Panc1 (cell line): ENCODE results near the gene NR5A2. TPM values are rescaled to one million over a fixed set of nuclear protein-coding genes. Genes with fewer than 3 reads are reported as not detected.

Experiments
- ATAC-seq: fragments of 200-7000 bp; cut with Tn5 transposase; 2 replicates; pipeline ENCODE4 v1.9.1; 2020; ENCODE audit warnings: mild to moderate bottlenecking, moderate library complexity
- BruUV-seq: library from RNA; stranded (reverse); fragments of 400-500 nt; replicated peaks from 2 replicates; lab custom pipeline; 2021; lab: Mats Ljungman, UMichigan
- CTCF ChIA-PET: fragments of 300-600 bp; sonication (Branson Sonifier 250); formaldehyde crosslinking; loops from one replicate; lab custom pipeline; 2022; ENCODE audit warnings: antibody characterized with exemption; lab: Charles Lee
- POLR2A ChIA-PET: fragments of 300-600 bp; sonication (Branson Sonifier 250); formaldehyde crosslinking; loops from one replicate; lab custom pipeline; 2022; ENCODE audit warnings: antibody characterized with exemption; lab: Charles Lee
- DNase-seq: peaks from one replicate; pipeline ENCODE4 v3.0.0-alpha.2; 2010; ENCODE audit warnings: low read depth, low spot score
- H3K27ac ChIP-seq: 2 replicates; pipeline ENCODE4 v1.5.1; 2011; ENCODE audit warnings: mild to moderate bottlenecking, low read length, inconsistent platforms
- H3K27me3 ChIP-seq: fragments of 200-500 bp; sonication (Bioruptor generic); 2 replicates; pipeline ENCODE4 v1.6.0; 2014; ENCODE audit warnings: low read length, inconsistent platforms; ENCODE audit not compliant: control insufficient read depth, insufficient read depth
- H3K36me3 ChIP-seq: fragments of 200-500 bp; sonication (Bioruptor generic); 2 replicates; pipeline ENCODE4 v1.5.1; 2014; ENCODE audit warnings: inconsistent platforms, mild to moderate bottlenecking, low read length, moderate library complexity; ENCODE audit not compliant: control insufficient read depth, insufficient read depth
- H3K4me1 ChIP-seq: 2 replicates; pipeline ENCODE4 v1.5.1; 2011; ENCODE audit warnings: inconsistent platforms, mild to moderate bottlenecking, low read length, moderate library complexity; ENCODE audit not compliant: control insufficient read depth, insufficient read depth
- H3K4me3 ChIP-seq, 2 experiments: 2 replicates each; pipeline ENCODE4 v1.5.1; 2011 to 2012; ENCODE audit warnings: low read depth in 2 of 2, low read length in 2 of 2, mild to moderate bottlenecking in 2 of 2, inconsistent platforms in 1 of 2, moderate library complexity in 1 of 2
- H3K9me3 ChIP-seq: fragments of 200-500 bp; sonication (Bioruptor generic); 2 replicates; pipeline ENCODE4 v1.5.1; 2014; ENCODE audit warnings: low read depth, mild to moderate bottlenecking, inconsistent platforms, low read length, moderate library complexity; ENCODE audit not compliant: control insufficient read depth, insufficient read depth
- POLR2AphosphoS5 ChIP-seq: IDR thresholded peaks from 2 replicates; pipeline ENCODE4 v1.6.1; 2012; ENCODE audit warnings: mild to moderate bottlenecking, low read depth, low read length, moderate library complexity
- SIN3A ChIP-seq: IDR thresholded peaks from 2 replicates; pipeline ENCODE4 v1.6.1; 2012; ENCODE audit warnings: low read depth, mild to moderate bottlenecking, low read length, moderate library complexity, borderline replicate concordance; ENCODE audit not compliant: insufficient read depth
- TCF7L2 ChIP-seq: IDR thresholded peaks from 2 replicates; pipeline ENCODE4 v1.6.1; 2011; ENCODE audit warnings: mild to moderate bottlenecking, low read depth, low read length, inconsistent platforms
- in situ Hi-C: cut with HindIII; loops from 2 replicates; pipeline ENCODE4 v1.10.0; 2016; ENCODE audit warnings: low sequenced_read_pairs, low pct_unique_long_range_greater_than_20kb
- intact Hi-C: fragments of 100-400 bp; cut with micrococcal nuclease; formaldehyde crosslinking; loops from one replicate; pipeline ENCODE4 v1.10.0; 2022; ENCODE audit not compliant: unreplicated experiment
- total RNA-seq: library from RNA; stranded (reverse); gene quantifications from one replicate; pipeline ENCODE4 v1.2.1, GENCODE V29; 2021; ENCODE audit not compliant: unreplicated experiment
- TF ChIP-seq, protein P1 (sequence below), 2 experiments: IDR thresholded peaks; 2 replicates each; pipeline ENCODE4 v1.6.1; 2011 to 2012; ENCODE audit warnings: low read depth in 2 of 2, control low read depth in 1 of 2, low read length in 1 of 2, mild to moderate bottlenecking in 1 of 2, moderate library complexity in 1 of 2; ENCODE audit not compliant: insufficient read depth in 1 of 2
- TF ChIP-seq, protein P2 (sequence below): fragments of 450-650 bp; IDR thresholded peaks from 2 replicates; pipeline ENCODE4 v1.5.1; 2017; ENCODE audit warnings: mild to moderate bottlenecking

The NR5A2 gene
- total RNA-seq, 1 experiment from 2014 or later: 4.3 TPM

DNA sequence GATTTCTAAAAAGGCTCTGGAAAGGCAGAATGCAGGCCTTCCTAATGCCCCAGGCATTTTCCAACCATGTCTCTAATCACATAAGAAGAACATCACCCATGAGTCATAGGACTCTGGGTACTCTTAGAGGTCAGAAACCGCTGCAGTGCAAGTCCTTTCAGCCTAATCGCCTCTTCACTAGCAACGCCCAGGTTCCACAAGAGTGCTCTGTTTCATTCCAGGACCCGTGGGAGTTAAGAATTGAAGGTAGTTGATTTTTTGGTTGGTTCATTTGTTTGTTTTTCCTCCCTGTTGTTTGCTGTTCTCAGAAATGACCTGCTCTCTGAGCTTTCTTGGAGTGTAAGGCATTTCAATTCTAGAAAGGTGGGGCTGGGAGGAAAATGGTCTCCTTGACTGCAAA, 123.2 kb downstream of the NR5A2 start:
- no peaks in the 10 kb centered on the region for H3K36me3 ChIP-seq
- peaks cover 9% of the 10 kb centered on the region; the same call in 1 of the 2 replicates for H3K4me1 ChIP-seq
- H3K27me3 ChIP-seq: no peaks in the 10 kb centered on the region
- ChIA-PET POLR2A (no interaction called here), CTCF (no interaction called here)
- DNase-seq (peak; percentile 60), ATAC-seq (peak; percentile 96)
- intact Hi-C loops (no loop called here), in situ Hi-C loops (no loop called here)
- no peaks in the 10 kb centered on the region for H3K9me3 ChIP-seq
- no TSS peak for BruUV-seq
- no peak overlapping the region for H3K4me3 ChIP-seq
- TF ChIP-seq, protein P1, sequence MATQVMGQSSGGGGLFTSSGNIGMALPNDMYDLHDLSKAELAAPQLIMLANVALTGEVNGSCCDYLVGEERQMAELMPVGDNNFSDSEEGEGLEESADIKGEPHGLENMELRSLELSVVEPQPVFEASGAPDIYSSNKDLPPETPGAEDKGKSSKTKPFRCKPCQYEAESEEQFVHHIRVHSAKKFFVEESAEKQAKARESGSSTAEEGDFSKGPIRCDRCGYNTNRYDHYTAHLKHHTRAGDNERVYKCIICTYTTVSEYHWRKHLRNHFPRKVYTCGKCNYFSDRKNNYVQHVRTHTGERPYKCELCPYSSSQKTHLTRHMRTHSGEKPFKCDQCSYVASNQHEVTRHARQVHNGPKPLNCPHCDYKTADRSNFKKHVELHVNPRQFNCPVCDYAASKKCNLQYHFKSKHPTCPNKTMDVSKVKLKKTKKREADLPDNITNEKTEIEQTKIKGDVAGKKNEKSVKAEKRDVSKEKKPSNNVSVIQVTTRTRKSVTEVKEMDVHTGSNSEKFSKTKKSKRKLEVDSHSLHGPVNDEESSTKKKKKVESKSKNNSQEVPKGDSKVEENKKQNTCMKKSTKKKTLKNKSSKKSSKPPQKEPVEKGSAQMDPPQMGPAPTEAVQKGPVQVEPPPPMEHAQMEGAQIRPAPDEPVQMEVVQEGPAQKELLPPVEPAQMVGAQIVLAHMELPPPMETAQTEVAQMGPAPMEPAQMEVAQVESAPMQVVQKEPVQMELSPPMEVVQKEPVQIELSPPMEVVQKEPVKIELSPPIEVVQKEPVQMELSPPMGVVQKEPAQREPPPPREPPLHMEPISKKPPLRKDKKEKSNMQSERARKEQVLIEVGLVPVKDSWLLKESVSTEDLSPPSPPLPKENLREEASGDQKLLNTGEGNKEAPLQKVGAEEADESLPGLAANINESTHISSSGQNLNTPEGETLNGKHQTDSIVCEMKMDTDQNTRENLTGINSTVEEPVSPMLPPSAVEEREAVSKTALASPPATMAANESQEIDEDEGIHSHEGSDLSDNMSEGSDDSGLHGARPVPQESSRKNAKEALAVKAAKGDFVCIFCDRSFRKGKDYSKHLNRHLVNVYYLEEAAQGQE (IDR thresholded peaks at IDR 0.05; ENCODE audit: insufficient read depth in 1 of 2, low read depth in 2 of 2, low read length in 1 of 2): no peak; a peak in 1 of 4 replicates
- peak; percentile 23; the same call in 1 of the 2 replicates for TF ChIP-seq POLR2AphosphoS5
- H3K27ac ChIP-seq: 0 out of 2 replicates have a peak overlapping the region, but pooled peaks have one; percentile 11

DNA sequence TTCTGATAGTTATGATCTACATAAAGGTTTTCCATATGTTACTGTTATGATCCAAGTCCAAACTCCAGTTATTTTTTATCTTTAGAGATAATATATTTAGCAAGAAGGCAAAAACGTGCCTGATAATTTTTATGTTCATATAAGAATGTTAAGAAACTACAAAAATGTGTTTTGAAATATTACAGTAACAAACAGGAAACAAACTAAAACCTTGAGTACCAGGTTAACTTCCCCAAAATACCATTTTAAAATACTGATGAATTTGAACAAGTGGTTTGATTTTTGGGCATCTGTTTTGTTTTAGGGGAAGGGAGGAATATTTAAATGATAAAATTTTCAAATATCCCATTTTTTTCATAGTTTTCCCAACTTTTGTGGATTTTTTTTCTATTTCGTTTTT, 124.8 kb downstream of the NR5A2 start:
- in situ Hi-C loops: no loop called here
- H3K4me1 ChIP-seq: peaks cover 9% of the 10 kb centered on the region; the same call in 1 of the 2 replicates
- ChIA-PET POLR2A (no interaction called here), CTCF (no interaction called here)
- ATAC-seq (no peak), DNase-seq (no peak)
- intact Hi-C loops: no loop called here
- BruUV-seq: no TSS peak
- no peaks in the 10 kb centered on the region for H3K27me3 ChIP-seq
- no peak overlapping the region for H3K4me3 ChIP-seq
- no peak overlapping the region; the same call in 1 of the 2 replicates for H3K27ac ChIP-seq
- H3K36me3 ChIP-seq: no peaks in the 10 kb centered on the region
- H3K9me3 ChIP-seq: no peaks in the 10 kb centered on the region
- TF ChIP-seq, protein P2, sequence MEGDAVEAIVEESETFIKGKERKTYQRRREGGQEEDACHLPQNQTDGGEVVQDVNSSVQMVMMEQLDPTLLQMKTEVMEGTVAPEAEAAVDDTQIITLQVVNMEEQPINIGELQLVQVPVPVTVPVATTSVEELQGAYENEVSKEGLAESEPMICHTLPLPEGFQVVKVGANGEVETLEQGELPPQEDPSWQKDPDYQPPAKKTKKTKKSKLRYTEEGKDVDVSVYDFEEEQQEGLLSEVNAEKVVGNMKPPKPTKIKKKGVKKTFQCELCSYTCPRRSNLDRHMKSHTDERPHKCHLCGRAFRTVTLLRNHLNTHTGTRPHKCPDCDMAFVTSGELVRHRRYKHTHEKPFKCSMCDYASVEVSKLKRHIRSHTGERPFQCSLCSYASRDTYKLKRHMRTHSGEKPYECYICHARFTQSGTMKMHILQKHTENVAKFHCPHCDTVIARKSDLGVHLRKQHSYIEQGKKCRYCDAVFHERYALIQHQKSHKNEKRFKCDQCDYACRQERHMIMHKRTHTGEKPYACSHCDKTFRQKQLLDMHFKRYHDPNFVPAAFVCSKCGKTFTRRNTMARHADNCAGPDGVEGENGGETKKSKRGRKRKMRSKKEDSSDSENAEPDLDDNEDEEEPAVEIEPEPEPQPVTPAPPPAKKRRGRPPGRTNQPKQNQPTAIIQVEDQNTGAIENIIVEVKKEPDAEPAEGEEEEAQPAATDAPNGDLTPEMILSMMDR: no peak
- TF ChIP-seq POLR2AphosphoS5 (no peak), TCF7L2 (no peak), SIN3A (no peak)
- TF ChIP-seq, protein P1 (IDR thresholded peaks at IDR 0.05; ENCODE audit: insufficient read depth in 1 of 2, low read depth in 2 of 2, low read length in 1 of 2): no peak
